ENCODE data around the gene C16orf87. TPM values are rescaled to one million over a fixed set of nuclear protein-coding genes. Genes with fewer than 3 reads are reported as not detected.
"Not testable (repeated sequence)": the region's sequence is repeated elsewhere in the genome, so short reads cannot be mapped to it uniquely, and the experiment has no call there.

C16orf87 gene
- 10 to 100 TPM in 2 of 4 donors, 1 to 10 TPM in 2; 5.8 to 13.7 (median 9.4) TPM for total RNA-seq

- Histone ChIP-seq H3K9me3 (no peaks in the 10 kb centered on the region), H3K27me3 (no peaks in the 10 kb centered on the region), H3K27ac (peak within 1 kb of the TSS; percentile 61 to 95 (median 93)), H3K4me1 (peaks cover 0 to 18% (median 3%) of the 10 kb centered on the region in 3 donors), H3K36me3 (no peaks in the 10 kb centered on the region), H3K4me3 (peak within 1 kb of the TSS; percentile 51 to 95)
- TF ChIP-seq POLR2AphosphoS5 (IDR thresholded peaks at IDR 0.05) (peak; percentile 28), EP300 (IDR thresholded peaks at IDR 0.05) (no peak), CTCF (IDR thresholded peaks at IDR 0.05) (no peak), POLR2A (IDR thresholded peaks at IDR 0.05) (peak; percentile 21 to 43)
- peak; percentile 99 for ATAC-seq
- WGBS, 2 donors (ENCODE audit: low coverage in 1 of 2), result 0% methylated on average over 5 to 10 of the region's 94 CpGs
Measured at GRCh38 chr16:46830902-46831647, at the start of gene C16orf87. Gene C16orf87, minus strand, starts transcription at chr16:46831180. Its CDS starts 31 bp downstream, at chr16:46831149.

- H3K36me3 ChIP-seq, result no peaks in the 10 kb centered on the region
- no peaks in the 10 kb centered on the region for H3K4me1 ChIP-seq
- no peaks in the 10 kb centered on the region for H3K27me3 ChIP-seq
- 84 to 92% methylated on average over 4 to 7 of the region's 8 CpGs for WGBS, 2 donors (ENCODE audit: low coverage in 1 of 2)
- no peaks in the 10 kb centered on the region for H3K9me3 ChIP-seq
- no peak overlapping the region for H3K27ac ChIP-seq
- H3K4me3 ChIP-seq, result no peak overlapping the region
- no peak for TF ChIP-seq POLR2AphosphoS5 (IDR thresholded peaks at IDR 0.05)
- TF ChIP-seq POLR2A (IDR thresholded peaks at IDR 0.05), result no peak
- TF ChIP-seq EP300 (IDR thresholded peaks at IDR 0.05), result no peak
- no peak for TF ChIP-seq CTCF (IDR thresholded peaks at IDR 0.05)
- no peak for ATAC-seq
Measured at GRCh38 chr16:46875243-46875642, 44.3 kb upstream of the C16orf87 start.

- ATAC-seq, result no peak
- WGBS, 2 donors (ENCODE audit: low coverage in 1 of 2), result 94 to 96% methylated on average over 2 to 3 of the region's 3 CpGs
- Histone ChIP-seq H3K4me3 (no peak overlapping the region), H3K36me3 (no peaks in the 10 kb centered on the region), H3K27ac (no peak overlapping the region), H3K27me3 (no peaks in the 10 kb centered on the region), H3K9me3 (no peaks in the 10 kb centered on the region), H3K4me1 (no peaks in the 10 kb centered on the region)
- TF ChIP-seq POLR2AphosphoS5 (IDR thresholded peaks at IDR 0.05) (no peak), POLR2A (IDR thresholded peaks at IDR 0.05) (no peak), CTCF (IDR thresholded peaks at IDR 0.05) (no peak), EP300 (IDR thresholded peaks at IDR 0.05) (no peak)
Measured at GRCh38 chr16:46873201-46873600, 42.2 kb upstream of the C16orf87 start.

- WGBS, 2 donors (ENCODE audit: low coverage in 1 of 2), result 52 to 73% methylated on average over 4 to 7 of the region's 8 CpGs
Measured at GRCh38 chr16:46871597-46871996, 40.6 kb upstream of the C16orf87 start.

GRCh38 chr16:46868891-46869290 lies 37.9 kb upstream of the C16orf87 start:
- not testable (repeated sequence) for H3K9me3 ChIP-seq, ATAC-seq, H3K36me3 ChIP-seq, H3K27ac ChIP-seq, H3K4me3 ChIP-seq, H3K4me1 ChIP-seq, H3K27me3 ChIP-seq
- 67 to 83% methylated on average over 1 to 2 of the region's 2 CpGs for WGBS, 2 donors (ENCODE audit: low coverage in 1 of 2)

More at GRCh38 chr16:46871597-46871996, 40.6 kb upstream of the C16orf87 start:
- Histone ChIP-seq H3K27me3 (no peaks in the 10 kb centered on the region), H3K36me3 (no peaks in the 10 kb centered on the region), H3K4me1 (no peaks in the 10 kb centered on the region), H3K4me3 (no peak overlapping the region), H3K9me3 (no peaks in the 10 kb centered on the region), H3K27ac (no peak overlapping the region)
- no peak for ATAC-seq
- no peak for TF ChIP-seq EP300 (IDR thresholded peaks at IDR 0.05)
- no peak for TF ChIP-seq POLR2AphosphoS5 (IDR thresholded peaks at IDR 0.05)
- no peak for TF ChIP-seq CTCF (IDR thresholded peaks at IDR 0.05)
- no peak for TF ChIP-seq POLR2A (IDR thresholded peaks at IDR 0.05)

- H3K4me1 ChIP-seq, H3K9me3 ChIP-seq, H3K27me3 ChIP-seq, H3K27ac ChIP-seq, H3K36me3 ChIP-seq, H3K4me3 ChIP-seq, ATAC-seq: not testable (repeated sequence)
- 100% methylated on average over 1 of the region's 2 CpGs for WGBS, 2 donors (ENCODE audit: low coverage in 1 of 2)
Measured at GRCh38 chr16:46867486-46867885, 36.5 kb upstream of the C16orf87 start.
